Endodermal cell (in vitro differentiated cells): ENCODE measurements around the gene CAPN2. TPM values are rescaled to one million over a fixed set of nuclear protein-coding genes. Genes with fewer than 3 reads are reported as not detected.

Experiments used
- DNase-seq: peaks from one replicate; pipeline ENCODE4 v3.0.0-alpha.2; 2017
- H3K27ac ChIP-seq: 2 replicates; pipeline ENCODE4 v1.5.1; 2013; ENCODE audit warnings: mild to moderate bottlenecking, low read depth, low read length, moderate library complexity
- H3K27me3 ChIP-seq: 2 replicates; pipeline ENCODE4 v1.6.1; 2013; ENCODE audit warnings: mild to moderate bottlenecking, low read length, moderate library complexity; ENCODE audit not compliant: insufficient read depth, control insufficient read depth, poor library complexity, severe bottlenecking
- H3K36me3 ChIP-seq: 2 replicates; pipeline ENCODE4 v1.7.0; 2013; ENCODE audit warnings: mild to moderate bottlenecking, low read length, moderate library complexity; ENCODE audit not compliant: control insufficient read depth, insufficient read depth
- H3K4me1 ChIP-seq: one replicate; pipeline ENCODE4 v1.7.0; 2013; ENCODE audit warnings: low read length; ENCODE audit not compliant: control insufficient read depth, insufficient read depth
- H3K4me3 ChIP-seq: 2 replicates; pipeline ENCODE4 v1.5.1; 2013; ENCODE audit warnings: mild to moderate bottlenecking, low read length, moderate library complexity
- H3K9ac ChIP-seq: 2 replicates; pipeline ENCODE4 v1.6.1; 2013; ENCODE audit warnings: mild to moderate bottlenecking, low read length, moderate library complexity; ENCODE audit not compliant: poor library complexity, severe bottlenecking; ENCODE audit errors: extremely low read depth
- H3K9me3 ChIP-seq: 2 replicates; pipeline ENCODE4 v1.6.1; 2013; ENCODE audit warnings: mild to moderate bottlenecking, low read length, moderate library complexity; ENCODE audit not compliant: control insufficient read depth
- H3K27ac Mint-ChIP-seq: 2 replicates; pipeline ENCODE4 v1.8.0; 2020; ENCODE audit warnings: mixed read lengths
- H3K27me3 Mint-ChIP-seq: 2 replicates; pipeline ENCODE4 v1.8.0; 2021; ENCODE audit warnings: mild to moderate bottlenecking, mixed read lengths; ENCODE audit not compliant: insufficient read depth
- H3K36me3 Mint-ChIP-seq: 2 replicates; pipeline ENCODE4 v1.8.0; 2020; ENCODE audit warnings: low read depth, mixed read lengths
- H3K4me1 Mint-ChIP-seq: 2 replicates; pipeline ENCODE4 v1.8.0; 2020; ENCODE audit warnings: mixed read lengths
- H3K4me3 Mint-ChIP-seq: 2 replicates; pipeline ENCODE4 v1.8.0; 2020; ENCODE audit warnings: mild to moderate bottlenecking, moderate library complexity, mixed read lengths
- H3K9me3 Mint-ChIP-seq: 2 replicates; pipeline ENCODE4 v1.8.0; 2020; ENCODE audit warnings: mild to moderate bottlenecking, mixed read lengths
- WGBS, 2 experiments: methylation state at CpG; one replicate each; pipeline versions ENCODE4 v1.1.5 to v1.1.7; 2013; ENCODE audit warnings: missing lambda C conversion rate in 2 of 2, mixed read lengths in 1 of 2; ENCODE audit not compliant: insufficient coverage in 1 of 2, insufficient read length in 1 of 2; 5-methylcytosine and 5-hydroxymethylcytosine counted together
- total RNA-seq, 2 donors: library from RNA; stranded (reverse); fragmentation: NEBNext Ultra II Directional in 1 of 2; extraction: Animal tissue kit (Norgen Biotek cat#: 25700) in 1 of 2; gene quantifications; 2 replicates in 1 of 2; 3 replicates in 1 of 2; pipeline ENCODE4 v1.2.1, GENCODE V29; 2021
- TF ChIP-seq, protein P1 (sequence below): fragments of 200-600 bp; sonication (generic); conservative IDR thresholded peaks from 2 replicates; pipeline ENCODE4 v1.5.0; 2021; ENCODE audit warnings: antibody characterized with exemption, mild to moderate bottlenecking

The CAPN2 gene
- total RNA-seq, 2 donors from 2014 or later = 49.2 to 49.7 TPM

DNA sequence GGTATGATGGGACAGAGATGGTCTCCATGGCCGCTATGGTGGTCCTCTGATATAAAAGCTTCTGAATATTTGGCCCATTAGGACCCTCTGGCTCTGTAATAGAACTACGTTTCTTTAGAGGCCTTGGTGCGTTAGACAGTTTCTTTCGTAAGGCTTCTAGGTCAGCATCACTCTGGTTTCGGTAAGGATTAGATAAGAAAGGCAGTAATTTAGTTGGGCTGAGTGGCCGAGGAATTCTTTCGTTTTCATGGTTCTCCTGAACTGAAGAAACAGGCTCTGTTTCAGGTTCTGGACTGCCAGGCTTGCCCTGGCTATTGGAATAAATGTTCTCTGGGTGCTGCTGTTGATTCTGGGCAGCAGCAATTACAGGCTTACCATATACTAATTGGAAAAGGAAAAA, 83.9 kb downstream of the CAPN2 start:
- DNase-seq = no peak
- no peak overlapping the region for H3K4me3 ChIP-seq
- Mint-ChIP-seq H3K9me3 (no peaks in the 10 kb centered on the region), H3K27me3 (no peaks in the 10 kb centered on the region), H3K27ac (no peak overlapping the region), H3K4me3 (no peak overlapping the region), H3K4me1 (peaks cover 8% of the 10 kb centered on the region), H3K36me3 (peaks cover 66% of the 10 kb centered on the region)
- no peaks in the 10 kb centered on the region for H3K9me3 ChIP-seq
- no peak overlapping the region for H3K27ac ChIP-seq
- peaks cover 94% of the 10 kb centered on the region for H3K36me3 ChIP-seq
- H3K9ac ChIP-seq = no peak overlapping the region
- 93 to 100% methylated on average over 4 to 7 of the region's 7 CpGs for WGBS, 2 experiments
- peaks cover 3% of the 10 kb centered on the region for H3K4me1 ChIP-seq
- TF ChIP-seq, protein P1, sequence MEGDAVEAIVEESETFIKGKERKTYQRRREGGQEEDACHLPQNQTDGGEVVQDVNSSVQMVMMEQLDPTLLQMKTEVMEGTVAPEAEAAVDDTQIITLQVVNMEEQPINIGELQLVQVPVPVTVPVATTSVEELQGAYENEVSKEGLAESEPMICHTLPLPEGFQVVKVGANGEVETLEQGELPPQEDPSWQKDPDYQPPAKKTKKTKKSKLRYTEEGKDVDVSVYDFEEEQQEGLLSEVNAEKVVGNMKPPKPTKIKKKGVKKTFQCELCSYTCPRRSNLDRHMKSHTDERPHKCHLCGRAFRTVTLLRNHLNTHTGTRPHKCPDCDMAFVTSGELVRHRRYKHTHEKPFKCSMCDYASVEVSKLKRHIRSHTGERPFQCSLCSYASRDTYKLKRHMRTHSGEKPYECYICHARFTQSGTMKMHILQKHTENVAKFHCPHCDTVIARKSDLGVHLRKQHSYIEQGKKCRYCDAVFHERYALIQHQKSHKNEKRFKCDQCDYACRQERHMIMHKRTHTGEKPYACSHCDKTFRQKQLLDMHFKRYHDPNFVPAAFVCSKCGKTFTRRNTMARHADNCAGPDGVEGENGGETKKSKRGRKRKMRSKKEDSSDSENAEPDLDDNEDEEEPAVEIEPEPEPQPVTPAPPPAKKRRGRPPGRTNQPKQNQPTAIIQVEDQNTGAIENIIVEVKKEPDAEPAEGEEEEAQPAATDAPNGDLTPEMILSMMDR = no peak
- no peaks in the 10 kb centered on the region for H3K27me3 ChIP-seq

DNA sequence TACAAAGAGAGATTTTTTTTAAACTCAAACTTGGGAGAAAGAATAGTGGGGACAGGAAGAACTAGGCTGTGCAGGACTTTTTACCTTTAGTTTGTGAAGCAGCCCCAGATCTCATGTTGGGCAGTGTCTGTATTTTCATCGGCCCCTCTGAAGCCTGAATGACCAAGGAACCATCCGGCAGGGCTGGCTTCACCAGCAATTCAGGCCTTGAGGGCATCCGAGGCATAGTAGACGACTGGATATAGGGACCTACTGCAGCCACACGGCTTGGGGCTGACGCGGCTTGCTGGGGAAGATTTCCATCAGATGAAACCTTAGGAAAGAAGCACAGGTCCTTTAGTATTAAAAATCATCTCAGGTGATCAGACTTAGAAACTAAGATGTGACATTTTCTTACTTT, 89.7 kb downstream of the CAPN2 start:
- peaks cover 2% of the 10 kb centered on the region for H3K9me3 Mint-ChIP-seq
- peaks cover 3% of the 10 kb centered on the region for H3K9me3 ChIP-seq
- H3K27ac Mint-ChIP-seq = no peak overlapping the region
- H3K4me1 Mint-ChIP-seq = peaks cover 6% of the 10 kb centered on the region
- H3K36me3 Mint-ChIP-seq = peaks cover 75% of the 10 kb centered on the region
- peaks cover 9% of the 10 kb centered on the region for H3K4me1 ChIP-seq
- peaks cover 94% of the 10 kb centered on the region for H3K36me3 ChIP-seq
- H3K4me3 Mint-ChIP-seq = no peak overlapping the region
- no peaks in the 10 kb centered on the region for H3K27me3 ChIP-seq
- DNase-seq = no peak
- TF ChIP-seq, protein P1 = no peak
- H3K27me3 Mint-ChIP-seq = no peaks in the 10 kb centered on the region
- 94 to 100% methylated on average over 7 of the region's 7 CpGs for WGBS, 2 experiments
- H3K9ac ChIP-seq = no peak overlapping the region
- H3K4me3 ChIP-seq = no peak overlapping the region
- no peak overlapping the region for H3K27ac ChIP-seq

DNA sequence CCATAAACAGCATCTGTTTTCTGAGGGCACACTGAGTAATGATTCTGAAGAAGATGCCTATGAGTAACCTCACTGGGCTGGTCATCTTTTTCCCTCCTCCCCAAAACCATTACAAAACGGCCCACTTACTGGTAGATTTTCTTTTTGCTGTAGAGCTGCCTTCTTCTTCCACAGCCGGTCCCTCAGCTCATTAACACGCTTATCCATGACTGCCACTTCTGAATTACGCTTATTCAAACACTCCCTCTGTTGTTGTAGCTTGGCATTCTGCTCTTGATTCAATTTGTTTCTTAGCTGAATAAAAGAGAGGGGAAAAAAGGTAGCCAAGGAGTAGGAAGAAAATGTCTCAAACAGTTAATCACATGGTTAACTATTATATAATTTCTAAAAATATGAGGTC, 90.3 kb downstream of the CAPN2 start:
- H3K36me3 Mint-ChIP-seq = peaks cover 78% of the 10 kb centered on the region
- no peak overlapping the region for H3K4me3 Mint-ChIP-seq
- no peaks in the 10 kb centered on the region for H3K27me3 Mint-ChIP-seq
- TF ChIP-seq, protein P1 = no peak
- H3K9me3 Mint-ChIP-seq = peaks cover 6% of the 10 kb centered on the region
- H3K27ac ChIP-seq = no peak overlapping the region
- no peak for DNase-seq
- no peak overlapping the region for H3K4me3 ChIP-seq
- no peak overlapping the region for H3K9ac ChIP-seq
- peaks cover 9% of the 10 kb centered on the region for H3K4me1 ChIP-seq
- H3K27me3 ChIP-seq = no peaks in the 10 kb centered on the region
- H3K9me3 ChIP-seq = peaks cover 6% of the 10 kb centered on the region
- WGBS, 2 experiments = 88 to 100% methylated on average over 3 to 4 of the region's 4 CpGs
- no peak overlapping the region for H3K27ac Mint-ChIP-seq
- peaks cover 6% of the 10 kb centered on the region for H3K4me1 Mint-ChIP-seq
- peaks cover 94% of the 10 kb centered on the region for H3K36me3 ChIP-seq
